OCI-LY7 (cell line): ENCODE measurements around the gene TUBGCP6. TPM values are rescaled to one million over a fixed set of nuclear protein-coding genes. Genes with fewer than 3 reads are reported as not detected.

Experiments used
- BruUV-seq: library from RNA; stranded (reverse); fragments of 400-500 nt; replicated peaks from 2 replicates; lab custom pipeline; 2021; lab: Mats Ljungman, UMichigan
- CTCF ChIA-PET: fragments of 300-600 bp; sonication (Branson Sonifier 250); formaldehyde crosslinking; loops from one replicate; lab custom pipeline; 2022; ENCODE audit warnings: antibody characterized with exemption; ENCODE audit not compliant: unreplicated experiment; lab: Charles Lee
- POLR2A ChIA-PET: fragments of 300-600 bp; sonication (Branson Sonifier 250); formaldehyde crosslinking; loops from one replicate; lab custom pipeline; 2022; ENCODE audit warnings: antibody characterized with exemption; lab: Charles Lee
- DNase-seq: peaks from one replicate; pipeline ENCODE4 v3.0.0-alpha.2; 2015; ENCODE audit warnings: low spot score
- H2AFZ ChIP-seq: fragments of 200-600 bp; sonication (generic), shearing (Covaris generic); 2 replicates; pipeline ENCODE4 v1.6.1; 2014; ENCODE audit warnings: mild to moderate bottlenecking, antibody characterized with exemption, low read length, moderate library complexity
- H3K27ac ChIP-seq: fragments of 200-600 bp; sonication (generic); 2 replicates; pipeline ENCODE4 v1.5.1; 2014; ENCODE audit warnings: mixed run types, low read depth, mild to moderate bottlenecking, moderate library complexity, low read length, inconsistent platforms; ENCODE audit not compliant: poor library complexity, severe bottlenecking
- H3K36me3 ChIP-seq: fragments of 200-600 bp; sonication (generic); 2 replicates; pipeline ENCODE4 v1.6.1; 2014; ENCODE audit warnings: mild to moderate bottlenecking, antibody characterized with exemption, low read length, moderate library complexity, mixed read lengths; ENCODE audit not compliant: insufficient read depth
- H3K4me1 ChIP-seq: fragments of 200-600 bp; sonication (generic); 2 replicates; pipeline ENCODE4 v1.5.1; 2014; ENCODE audit warnings: mild to moderate bottlenecking, low read length; ENCODE audit not compliant: insufficient read depth, poor library complexity, severe bottlenecking
- H3K4me2 ChIP-seq: fragments of 200-600 bp; sonication (generic); 2 replicates; pipeline ENCODE4 v1.6.1; 2014; ENCODE audit warnings: mild to moderate bottlenecking, low read length
- H3K4me3 ChIP-seq: fragments of 200-600 bp; sonication (generic); 2 replicates; pipeline ENCODE4 v1.5.1; 2014; ENCODE audit warnings: mild to moderate bottlenecking, low read depth, low read length; ENCODE audit not compliant: poor library complexity, severe bottlenecking
- H3K79me2 ChIP-seq: fragments of 200-600 bp; sonication (generic); 2 replicates; pipeline ENCODE4 v1.6.1; 2016; ENCODE audit warnings: low read depth, mild to moderate bottlenecking, low read length, moderate library complexity, mixed read lengths; ENCODE audit not compliant: insufficient read depth
- H3K9me2 ChIP-seq: fragments of 200-600 bp; sonication (generic); 2 replicates; pipeline ENCODE4 v1.6.1; 2016; ENCODE audit warnings: mild to moderate bottlenecking, low read length, mixed read lengths; ENCODE audit not compliant: insufficient read depth
- H3K9me3 ChIP-seq: fragments of 200-600 bp; sonication (generic); 2 replicates; pipeline ENCODE4 v1.6.1; 2014; ENCODE audit warnings: mild to moderate bottlenecking, mixed run types, low read length, mixed read lengths
- H4K20me1 ChIP-seq: fragments of 200-600 bp; sonication (generic); 2 replicates; pipeline ENCODE4 v1.6.1; 2014; ENCODE audit warnings: mild to moderate bottlenecking, antibody characterized with exemption, low read length, moderate library complexity, mixed read lengths; ENCODE audit not compliant: insufficient read depth
- CTCF ChIP-seq: fragments of 200-600 bp; sonication (generic); conservative IDR thresholded peaks from 2 replicates; pipeline ENCODE4 v1.5.1; 2014; ENCODE audit warnings: mild to moderate bottlenecking, antibody characterized with exemption, low read length, moderate library complexity, mixed read lengths
- EZH2phosphoT487 ChIP-seq: fragments of 200-600 bp; sonication (generic); IDR thresholded peaks from 2 replicates; pipeline ENCODE4 v1.6.1; 2018; ENCODE audit warnings: low read depth, borderline replicate concordance, mild to moderate bottlenecking, mixed run types, antibody characterized with exemption, low read length, moderate library complexity, mixed read lengths
- intact Hi-C: fragments of 100-400 bp; cut with micrococcal nuclease; formaldehyde crosslinking; loops from one replicate; pipeline ENCODE4 v1.10.0; 2022; ENCODE audit not compliant: unreplicated experiment
- total RNA-seq, 2 experiments: library from RNA; depleted of rRNA in 1 of 2; stranded (reverse); fragments of >200 nt in 1 of 2; shearing (Covaris generic) in 1 of 2; gene quantifications; 2 replicates each; pipeline ENCODE4 v1.2.3, GENCODE V29; 2014 to 2022

The TUBGCP6 gene
- total RNA-seq, 2 experiments from 2014 or later, result 57.7 to 63.2 TPM

- peak overlapping the region; percentile 65 for H3K4me3 ChIP-seq
- no peaks in the 10 kb centered on the region for H4K20me1 ChIP-seq
- H2AFZ ChIP-seq, result peak overlapping the region; percentile 60
- peaks cover 56% of the 10 kb centered on the region for H3K4me1 ChIP-seq
- peak overlapping the region; percentile 65 for H3K27ac ChIP-seq
- ChIA-PET CTCF (interaction anchor here (0.6 to 1.3 kb wide), 2 partner anchors 22 to 72 kb away, joined by 3 read pairs; no protein-coding TSS in a partner anchor), POLR2A (interaction anchor here (0.5 to 1.5 kb wide), 2 partner anchors 30 to 176 kb away, joined by 3 read pairs; no protein-coding TSS in a partner anchor)
- H3K9me3 ChIP-seq, result no peaks in the 10 kb centered on the region
- H3K79me2 ChIP-seq, result no peaks in the 10 kb centered on the region
- no peaks in the 10 kb centered on the region for H3K9me2 ChIP-seq
- TF ChIP-seq CTCF, result no peak
- no peak for TF ChIP-seq EZH2phosphoT487
- peak; percentile 65 for DNase-seq
- H3K36me3 ChIP-seq, result no peaks in the 10 kb centered on the region
- peak overlapping the region; percentile 84 for H3K4me2 ChIP-seq
- no TSS peak for BruUV-seq
- intact Hi-C loops, result loop anchor here (5.0 kb wide), 1 partner anchor 34 kb away; the partner anchor contains the start of gene DENND6B
Measured at GRCh38 chr22:50293441-50294318, 48.9 kb upstream of the TUBGCP6 start.

DNA sequence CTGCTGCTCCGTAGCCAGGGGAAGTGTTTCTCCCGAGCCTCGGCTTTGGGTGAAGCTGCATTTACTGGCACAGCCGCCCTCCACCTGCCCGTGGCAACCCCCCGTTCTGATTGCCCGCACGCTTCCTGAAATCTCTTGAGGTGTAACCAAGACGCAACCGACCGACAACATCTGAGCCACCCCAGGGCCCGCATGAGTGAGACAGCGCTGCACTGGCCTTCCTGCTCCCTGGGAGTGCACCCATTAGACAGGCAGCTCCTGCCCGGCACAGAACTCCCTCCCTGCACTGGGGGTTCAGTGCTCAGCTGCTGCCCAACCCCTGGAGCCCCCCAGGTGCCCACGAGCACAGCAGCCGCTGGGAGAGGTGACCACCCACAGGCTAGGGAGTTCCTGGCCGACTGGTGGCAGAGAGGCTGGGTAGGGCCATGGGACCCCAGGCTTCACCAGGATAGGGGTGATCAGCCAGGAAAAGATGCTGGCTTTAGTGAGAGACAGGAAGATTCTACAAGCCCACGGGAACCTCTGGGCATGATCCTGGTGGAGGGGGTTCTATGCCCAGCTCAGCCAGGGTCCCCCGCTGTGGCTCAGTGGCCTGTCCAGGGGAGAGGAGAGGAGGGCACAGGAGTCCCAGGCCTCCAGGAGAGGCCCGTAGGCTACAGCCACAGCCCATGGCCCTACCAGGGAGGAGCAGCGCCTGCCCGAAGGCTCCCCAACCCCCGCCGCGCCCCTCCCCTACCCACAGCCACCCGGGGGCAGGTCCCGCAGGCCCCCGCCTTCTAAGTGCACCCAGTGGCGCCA lies 48.0 kb upstream of the TUBGCP6 start:
- Histone ChIP-seq H2AFZ (peak overlapping the region; percentile 60; the same call in 1 of the 2 replicates), H3K4me3 (peak overlapping the region; percentile 65), H3K9me3 (no peaks in the 10 kb centered on the region), H3K4me1 (peaks cover 56% of the 10 kb centered on the region), H3K27ac (peak overlapping the region; percentile 65), H3K79me2 (no peaks in the 10 kb centered on the region), H3K9me2 (no peaks in the 10 kb centered on the region), H4K20me1 (no peaks in the 10 kb centered on the region), H3K36me3 (no peaks in the 10 kb centered on the region), H3K4me2 (peak overlapping the region; percentile 84)
- intact Hi-C loops, result loop anchor here (1.0 to 5.0 kb wide), 3 partner anchors 21 to 49 kb away; partner anchors contain the start of gene DENND6B
- ChIA-PET POLR2A (interaction anchor here (0.8 to 1.5 kb wide), 2 partner anchors 25 to 177 kb away, joined by 3 read pairs; no protein-coding TSS in a partner anchor), CTCF (interaction anchor here (0.7 kb wide), 1 partner anchor 53 kb away, joined by 3 read pairs; no protein-coding TSS in a partner anchor)
- TF ChIP-seq CTCF, result no peak
- TF ChIP-seq EZH2phosphoT487, result no peak
- peak; percentile 86 for DNase-seq
- BruUV-seq, result no TSS peak
